GM19193 (cell line): ENCODE results near the gene TCEAL4.

Experiments
- POLR2A ChIP-seq: IDR thresholded peaks from 4 replicates; pipeline ENCODE4 v1.6.1; 2011; ENCODE audit not compliant: insufficient read depth, insufficient read length; ENCODE audit errors: extremely low read depth

TCEAL4 gene

DNA sequence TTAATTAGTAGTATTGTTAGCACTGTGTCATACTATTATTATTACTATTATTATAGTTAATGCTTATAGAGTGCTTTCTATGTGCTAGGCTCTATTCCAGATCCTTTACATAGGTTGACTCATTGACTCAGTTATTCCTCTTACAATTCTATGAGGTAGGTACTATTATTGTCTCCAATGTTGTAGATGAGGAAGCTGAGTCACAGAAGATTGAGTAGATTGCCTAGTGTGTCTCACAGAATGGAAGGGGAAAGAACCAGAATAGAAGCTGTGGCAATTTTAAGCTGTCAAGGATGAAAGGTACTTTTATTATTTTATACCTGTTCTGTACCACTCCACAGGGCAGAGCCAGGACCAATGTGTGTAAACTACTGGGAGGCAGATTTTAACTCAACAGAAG, 41.5 kb downstream of the TCEAL4 start:
- no peak for TF ChIP-seq POLR2A

GRCh38 chrX:103628386-103629317, 43.3 kb downstream of the TCEAL4 start, which contains the start of gene TCEAL1:
TCEAL1 (plus strand) TSS chrX:103628975; CDS start chrX:103629917, 942 bp downstream.
- TF ChIP-seq POLR2A, result peak; percentile 47

DNA sequence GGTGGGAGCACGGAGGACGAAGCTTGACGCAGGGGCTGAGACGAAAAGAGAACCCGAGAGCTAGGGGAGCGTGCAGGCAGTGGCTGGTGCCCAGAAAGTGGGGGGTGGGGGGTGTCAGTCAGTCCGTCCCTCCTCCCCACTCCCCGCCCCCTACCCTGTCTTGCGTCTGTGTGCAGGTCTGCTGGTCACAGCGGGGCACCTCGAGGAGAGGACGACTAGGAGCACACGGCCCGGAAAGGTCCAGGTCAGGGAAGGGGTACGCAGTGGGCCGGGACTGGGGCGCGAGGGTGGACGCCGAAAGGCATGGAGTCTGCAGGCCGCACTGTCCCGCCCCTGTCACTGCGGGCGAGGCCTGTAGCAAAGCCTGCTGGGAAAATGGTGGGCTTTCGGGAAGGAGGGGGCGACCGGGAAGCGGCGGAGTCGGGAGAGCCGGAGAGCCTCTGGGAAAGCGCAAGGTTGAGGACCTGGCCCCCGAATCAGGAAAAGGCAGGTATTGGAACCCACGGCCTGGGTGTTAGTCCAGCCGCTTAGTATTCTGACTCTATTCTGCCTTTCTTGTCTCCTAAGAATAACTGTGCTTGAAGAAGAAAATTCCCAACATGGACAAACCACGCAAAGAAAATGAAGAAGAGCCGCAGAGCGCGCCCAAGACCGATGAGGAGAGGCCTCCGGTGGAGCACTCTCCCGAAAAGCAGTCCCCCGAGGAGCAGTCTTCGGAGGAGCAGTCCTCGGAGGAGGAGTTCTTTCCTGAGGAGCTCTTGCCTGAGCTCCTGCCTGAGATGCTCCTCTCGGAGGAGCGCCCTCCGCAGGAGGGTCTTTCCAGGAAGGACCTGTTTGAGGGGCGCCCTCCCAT, 44.2 kb downstream of the TCEAL4 start:
- TF ChIP-seq POLR2A, result peak; percentile 44

DNA sequence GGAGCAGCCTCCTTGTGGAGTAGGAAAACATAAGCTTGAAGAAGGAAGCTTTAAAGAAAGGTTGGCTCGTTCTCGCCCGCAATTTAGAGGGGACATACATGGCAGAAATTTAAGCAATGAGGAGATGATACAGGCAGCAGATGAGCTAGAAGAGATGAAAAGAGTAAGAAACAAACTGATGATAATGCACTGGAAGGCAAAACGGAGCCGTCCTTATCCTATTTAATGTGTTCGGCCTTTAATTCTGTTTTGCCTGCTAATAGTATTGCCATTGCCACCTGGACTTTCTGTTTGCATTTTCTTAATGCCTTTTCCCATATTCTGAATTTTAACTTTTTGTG, 44.8 kb downstream of the TCEAL4 start:
- no peak for TF ChIP-seq POLR2A

DNA sequence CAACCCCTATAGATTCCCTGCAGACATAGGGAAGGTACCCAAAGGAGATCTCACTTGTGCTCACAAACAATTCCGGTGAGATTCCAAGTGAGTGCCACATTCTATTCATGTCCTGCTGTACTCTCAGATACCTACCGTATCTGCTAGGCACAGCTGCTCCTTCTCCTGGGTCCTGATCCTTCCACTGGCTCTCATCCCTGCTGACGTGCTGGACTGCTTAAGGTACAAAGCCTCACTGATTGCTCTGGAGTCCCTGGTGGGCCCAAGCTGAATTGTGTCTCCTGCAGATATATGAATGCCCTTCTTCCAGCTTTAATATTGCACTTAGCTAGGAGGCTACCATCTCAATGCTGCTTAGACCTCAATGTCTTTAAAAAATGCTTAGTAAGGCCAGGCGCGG, 45.8 kb downstream of the TCEAL4 start:
- TF ChIP-seq POLR2A, result no peak

- no peak for TF ChIP-seq POLR2A
Observed at GRCh38 chrX:103635436-103635835, 50.1 kb downstream of the TCEAL4 start.
